HCT116 (cell line): ENCODE data around the gene C16orf74. TPM values are rescaled to one million over a fixed set of nuclear protein-coding genes. Genes with fewer than 3 reads are reported as not detected.
A peak's percentile ranks its signal among the peaks of the same experiment; 100 is the strongest.

ENCODE experiments used
- ATAC-seq: fragments of 200-7000 bp; cut with Tn5 transposase; 2 replicates; pipeline ENCODE4 v1.9.1; 2020; ENCODE audit warnings: mild to moderate bottlenecking, moderate library complexity
- BruUV-seq: library from RNA; stranded (reverse); fragments of 400-500 nt; replicated peaks from 2 replicates; lab custom pipeline; 2021; lab: Mats Ljungman, UMichigan
- CTCF ChIA-PET: fragments of 300-600 bp; sonication (Branson Sonifier 250); formaldehyde crosslinking; loops from one replicate; lab custom pipeline; 2021; ENCODE audit warnings: antibody characterized with exemption; lab: Charles Lee
- POLR2A ChIA-PET: fragments of 300-600, 350-600 bp; sonication (Branson Sonifier 250); formaldehyde crosslinking; loops from one replicate; lab custom pipeline; 2021; ENCODE audit warnings: antibody characterized with exemption; lab: Charles Lee
- RAD21 ChIA-PET, 2 experiments: fragments of 300-600 bp; sonication (Branson Sonifier 250); formaldehyde crosslinking; loops; one replicate each; lab custom pipeline; 2023; ENCODE audit warnings: low total read pairs in 2 of 2; ENCODE audit not compliant: uncharacterized antibody in 2 of 2, unreplicated experiment in 2 of 2, low non-redundant PET in 1 of 2; lab: Charles Lee
- DNase-seq: peaks from one replicate; pipeline ENCODE4 v3.0.0-alpha.2; 2010; ENCODE audit warnings: low read depth, low spot score
- H2AFZ ChIP-seq: fragments of 200-600 bp; shearing (Covaris generic), sonication (generic); 2 replicates; pipeline ENCODE4 v1.6.1; 2017; ENCODE audit warnings: low read depth, mixed run types, mixed read lengths, antibody characterized with exemption, low read length; ENCODE audit not compliant: poor library complexity, severe bottlenecking
- H3K27ac ChIP-seq: 2 replicates; pipeline ENCODE4 v1.5.1; 2012; ENCODE audit warnings: low read depth, low read length
- H3K27me3 ChIP-seq: fragments of 200-600 bp; sonication (generic); 2 replicates; pipeline ENCODE4 v1.6.1; 2016; ENCODE audit warnings: mixed run types, low read length, mixed read lengths; ENCODE audit not compliant: insufficient read depth
- H3K36me3 ChIP-seq, 2 experiments: fragments of 200-500 bp in 1 of 2; fragments of 200-600 bp in 1 of 2; sonication (Bioruptor generic) in 1 of 2; sonication (generic) in 1 of 2; 2 replicates each; pipeline versions ENCODE4 v1.5.1 to v1.6.1; 2014 to 2016; ENCODE audit warnings: low read length in 2 of 2, inconsistent platforms in 1 of 2, mixed read lengths in 1 of 2, mixed run types in 1 of 2; ENCODE audit not compliant: insufficient read depth in 2 of 2, control insufficient read depth in 1 of 2
- H3K4me1 ChIP-seq, 2 experiments: fragments of 200-600 bp in 1 of 2; sonication (generic) in 1 of 2; 2 replicates each; pipeline versions ENCODE4 v1.5.1 to v1.6.1; 2012 to 2017; ENCODE audit warnings: low read length in 2 of 2, inconsistent platforms in 1 of 2, mild to moderate bottlenecking in 1 of 2, mixed read lengths in 1 of 2, mixed run types in 1 of 2, moderate library complexity in 1 of 2; ENCODE audit not compliant: insufficient read depth in 2 of 2, control insufficient read depth in 1 of 2
- H3K4me2 ChIP-seq: fragments of 200-600 bp; sonication (generic); 2 replicates; pipeline ENCODE4 v1.6.1; 2017; ENCODE audit warnings: mixed run types, low read length, mixed read lengths
- H3K4me3 ChIP-seq, 2 experiments: fragments of 200-600 bp in 1 of 2; sonication (generic) in 1 of 2; replicated peaks in 1 of 2; 2 replicates each; pipeline ENCODE4 v1.5.1; 2011 to 2016; ENCODE audit warnings: low read length in 2 of 2, control low read depth in 1 of 2, low read depth in 1 of 2, mild to moderate bottlenecking in 1 of 2, mixed read lengths in 1 of 2, mixed run types in 1 of 2
- H3K79me2 ChIP-seq: fragments of 200-600 bp; sonication (generic); 2 replicates; pipeline ENCODE4 v1.6.1; 2017; ENCODE audit warnings: mild to moderate bottlenecking, mixed run types, low read length, moderate library complexity, mixed read lengths; ENCODE audit not compliant: insufficient read depth
- H3K9ac ChIP-seq: fragments of 200-600 bp; sonication (generic); 2 replicates; pipeline ENCODE4 v1.6.1; 2016; ENCODE audit warnings: low read length, mixed read lengths
- H3K9me2 ChIP-seq: fragments of 200-600 bp; sonication (generic), shearing (Covaris generic); 2 replicates; pipeline ENCODE4 v1.6.1; 2017; ENCODE audit warnings: mixed run types, mild to moderate bottlenecking, moderate library complexity; ENCODE audit not compliant: insufficient read depth
- H3K9me3 ChIP-seq, 2 experiments: fragments of 200-500 bp in 1 of 2; fragments of 200-600 bp in 1 of 2; sonication (Bioruptor generic) in 1 of 2; sonication (generic) in 1 of 2; 2 replicates each; pipeline ENCODE4 v1.6.1; 2014 to 2017; ENCODE audit warnings: low read length in 2 of 2, mixed read lengths in 2 of 2, inconsistent platforms in 1 of 2, low read depth in 1 of 2, mild to moderate bottlenecking in 1 of 2, mixed run types in 1 of 2, moderate library complexity in 1 of 2; ENCODE audit not compliant: control insufficient read depth in 1 of 2, insufficient read depth in 1 of 2
- H4K20me1 ChIP-seq: fragments of 200-600 bp; sonication (generic), shearing (Covaris generic); 2 replicates; pipeline ENCODE4 v1.6.1; 2017; ENCODE audit warnings: mixed run types, mild to moderate bottlenecking, moderate library complexity; ENCODE audit not compliant: insufficient read depth
- ELF1 ChIP-seq: IDR thresholded peaks from 2 replicates; pipeline ENCODE4 v1.6.1; 2012; ENCODE audit warnings: low read depth, borderline replicate concordance
- FOSL1 ChIP-seq: IDR thresholded peaks from 2 replicates; pipeline ENCODE4 v1.6.1; 2012; ENCODE audit warnings: low read depth
- JUND ChIP-seq: IDR thresholded peaks from 2 replicates; pipeline ENCODE4 v1.6.1; 2012
- RAD21 ChIP-seq: IDR thresholded peaks from 2 replicates; pipeline ENCODE4 v1.6.1; 2012; ENCODE audit warnings: low read depth, mild to moderate bottlenecking
- TCF7L2 ChIP-seq: IDR thresholded peaks from 2 replicates; pipeline ENCODE4 v1.7.0; 2011; ENCODE audit warnings: borderline replicate concordance, inconsistent platforms; ENCODE audit not compliant: insufficient read depth, insufficient read length; ENCODE audit errors: extremely low read depth
- ZNF274 ChIP-seq: fragments of 200-500 bp; sonication (Bioruptor generic); IDR thresholded peaks from 2 replicates; pipeline ENCODE4 v1.6.1; 2014; ENCODE audit warnings: mild to moderate bottlenecking, low read depth, low read length, inconsistent platforms
- intact Hi-C: fragments of 100-400 bp; cut with micrococcal nuclease; formaldehyde crosslinking; loops from 2 replicates; pipeline ENCODE4 v1.10.0; 2022
- total RNA-seq: library from RNA; stranded (reverse); gene quantifications from one replicate; pipeline ENCODE4 v1.2.1, GENCODE V29; 2021; ENCODE audit not compliant: unreplicated experiment
- TF ChIP-seq, protein P1 (sequence below), 3 experiments: fragments of 200-600 bp in 1 of 3; sonication (generic) in 1 of 3; IDR thresholded peaks in 2 of 3; conservative IDR thresholded peaks in 1 of 3; 2 replicates each; pipeline ENCODE4 v1.5.1; 2012 to 2017; ENCODE audit warnings: low read depth in 2 of 3, low read length in 2 of 3, antibody characterized with exemption in 1 of 3, borderline replicate concordance in 1 of 3, control low read depth in 1 of 3, mild to moderate bottlenecking in 1 of 3, mixed read lengths in 1 of 3, mixed run types in 1 of 3, moderate library complexity in 1 of 3; ENCODE audit not compliant: insufficient read depth in 1 of 3
- TF ChIP-seq, protein P2 (sequence below): IDR thresholded peaks from 2 replicates; pipeline ENCODE4 v1.6.1; 2012

The C16orf74 gene
- total RNA-seq, 1 experiment from 2014 or later, result 30.0 TPM

DNA sequence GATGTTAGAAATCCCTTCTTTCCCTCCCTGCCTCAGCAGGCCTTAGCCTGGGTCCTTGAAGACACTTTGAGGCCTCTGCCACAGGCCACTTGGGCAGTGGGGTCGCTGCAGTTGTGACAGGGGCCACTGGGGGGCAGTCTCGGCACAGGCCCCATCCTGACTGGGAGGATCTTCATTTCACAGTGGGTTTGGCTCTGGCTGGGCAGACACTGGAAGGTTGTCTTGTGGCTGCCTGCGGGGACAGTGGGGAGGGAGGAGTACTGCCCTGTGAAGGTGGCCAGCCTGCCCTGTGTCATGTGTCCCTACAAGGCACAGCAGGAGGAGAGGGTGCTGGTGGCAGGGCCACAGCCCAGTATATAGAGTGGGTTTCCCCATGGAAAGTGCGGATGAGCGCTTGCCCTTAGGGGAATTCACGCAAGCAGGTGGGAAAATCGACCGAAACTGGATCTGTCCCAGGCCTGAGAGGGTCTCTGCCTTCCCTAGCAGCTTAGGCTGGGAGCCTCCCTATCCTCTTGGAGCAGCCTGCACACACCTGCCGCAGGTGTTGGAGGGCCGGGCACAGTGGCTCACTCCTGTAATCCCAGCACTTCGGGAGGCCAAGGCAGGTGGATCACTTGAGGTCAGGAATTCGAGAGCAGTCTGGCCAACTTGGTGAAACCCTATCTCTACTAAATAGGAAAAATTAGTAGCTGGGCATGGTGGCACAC lies 90.9 kb downstream of the C16orf74 start:
- TF ChIP-seq, protein P1, sequence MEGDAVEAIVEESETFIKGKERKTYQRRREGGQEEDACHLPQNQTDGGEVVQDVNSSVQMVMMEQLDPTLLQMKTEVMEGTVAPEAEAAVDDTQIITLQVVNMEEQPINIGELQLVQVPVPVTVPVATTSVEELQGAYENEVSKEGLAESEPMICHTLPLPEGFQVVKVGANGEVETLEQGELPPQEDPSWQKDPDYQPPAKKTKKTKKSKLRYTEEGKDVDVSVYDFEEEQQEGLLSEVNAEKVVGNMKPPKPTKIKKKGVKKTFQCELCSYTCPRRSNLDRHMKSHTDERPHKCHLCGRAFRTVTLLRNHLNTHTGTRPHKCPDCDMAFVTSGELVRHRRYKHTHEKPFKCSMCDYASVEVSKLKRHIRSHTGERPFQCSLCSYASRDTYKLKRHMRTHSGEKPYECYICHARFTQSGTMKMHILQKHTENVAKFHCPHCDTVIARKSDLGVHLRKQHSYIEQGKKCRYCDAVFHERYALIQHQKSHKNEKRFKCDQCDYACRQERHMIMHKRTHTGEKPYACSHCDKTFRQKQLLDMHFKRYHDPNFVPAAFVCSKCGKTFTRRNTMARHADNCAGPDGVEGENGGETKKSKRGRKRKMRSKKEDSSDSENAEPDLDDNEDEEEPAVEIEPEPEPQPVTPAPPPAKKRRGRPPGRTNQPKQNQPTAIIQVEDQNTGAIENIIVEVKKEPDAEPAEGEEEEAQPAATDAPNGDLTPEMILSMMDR (IDR thresholded peaks at IDR 0.05 in 2 of 3, conservative IDR thresholded peaks at IDR 0.05 in 1 of 3; ENCODE audit: borderline replicate concordance in 1 of 3, insufficient read depth in 1 of 3, low read depth in 2 of 3, low read length in 2 of 3), result peak; percentile 91 to 100 (median 100)
- TF ChIP-seq FOSL1 (no peak), ELF1 (no peak), ZNF274 (no peak), RAD21 (peak; percentile 87), TCF7L2 (no peak), JUND (no peak)
- TF ChIP-seq, protein P2, sequence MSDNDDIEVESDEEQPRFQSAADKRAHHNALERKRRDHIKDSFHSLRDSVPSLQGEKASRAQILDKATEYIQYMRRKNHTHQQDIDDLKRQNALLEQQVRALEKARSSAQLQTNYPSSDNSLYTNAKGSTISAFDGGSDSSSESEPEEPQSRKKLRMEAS, result no peak
- H3K9me2 ChIP-seq, result no peaks in the 10 kb centered on the region
- 0 out of 4 replicates have a peak, but pooled peaks cover 0 to 3% of the 10 kb centered on the region in 2 experiments for H3K4me1 ChIP-seq
- CTCF ChIA-PET, result interaction anchor here (0.7 to 1.8 kb wide), 11 partner anchors 8 to 352 kb away, joined by 3 to 5 read pairs (median 3); no protein-coding TSS in a partner anchor
- H3K27me3 ChIP-seq, result no peaks in the 10 kb centered on the region
- peak; percentile 93 for ATAC-seq
- peak; percentile 34 for DNase-seq
- H2AFZ ChIP-seq, result no peak overlapping the region
- no peak overlapping the region for H3K9ac ChIP-seq
- POLR2A ChIA-PET, result no interaction called here
- H4K20me1 ChIP-seq, result no peaks in the 10 kb centered on the region
- RAD21 ChIA-PET, result no interaction called here
- H3K36me3 ChIP-seq, result peaks cover 58 to 60% of the 10 kb centered on the region in 2 experiments
- no peak overlapping the region for H3K4me2 ChIP-seq
- H3K9me3 ChIP-seq, result no peaks in the 10 kb centered on the region
- H3K79me2 ChIP-seq, result no peaks in the 10 kb centered on the region
- intact Hi-C loops, result loop anchor here (2.0 to 5.0 kb wide), 2 partner anchors 57 to 101 kb away; no protein-coding TSS in a partner anchor
- no TSS peak for BruUV-seq
- H3K4me3 ChIP-seq, result no peak overlapping the region
- no peak overlapping the region for H3K27ac ChIP-seq
